SK-N-MC (cell line): Measurements from ENCODE around the gene TSPAN16.

Experiments used
- EZH2 ChIP-seq: fragments of 200-600 bp; sonication (generic); IDR thresholded peaks from one replicate; pipeline ENCODE4 v1.6.1; 2017; ENCODE audit warnings: antibody characterized with exemption
- FOXP2 ChIP-seq: optimal IDR thresholded peaks from 2 replicates; pipeline ENCODE3; 2011; ENCODE audit warnings: mild to moderate bottlenecking, moderate library complexity; ENCODE audit not compliant: insufficient read depth; ENCODE audit errors: extremely low read length, control extremely low read depth
- POLR2AphosphoS5 ChIP-seq: IDR thresholded peaks from 2 replicates; pipeline ENCODE4 v1.6.1; 2012; ENCODE audit warnings: mild to moderate bottlenecking, low read depth, low read length, borderline replicate concordance

- no peak for TF ChIP-seq POLR2AphosphoS5
- TF ChIP-seq EZH2 = no peak
- no peak for TF ChIP-seq FOXP2
Measured at GRCh38 chr19:11252665-11253355, 43.1 kb upstream of the TSPAN16 start.
